ENCODE measurements around the gene TOX3.

The TOX3 gene

DNA sequence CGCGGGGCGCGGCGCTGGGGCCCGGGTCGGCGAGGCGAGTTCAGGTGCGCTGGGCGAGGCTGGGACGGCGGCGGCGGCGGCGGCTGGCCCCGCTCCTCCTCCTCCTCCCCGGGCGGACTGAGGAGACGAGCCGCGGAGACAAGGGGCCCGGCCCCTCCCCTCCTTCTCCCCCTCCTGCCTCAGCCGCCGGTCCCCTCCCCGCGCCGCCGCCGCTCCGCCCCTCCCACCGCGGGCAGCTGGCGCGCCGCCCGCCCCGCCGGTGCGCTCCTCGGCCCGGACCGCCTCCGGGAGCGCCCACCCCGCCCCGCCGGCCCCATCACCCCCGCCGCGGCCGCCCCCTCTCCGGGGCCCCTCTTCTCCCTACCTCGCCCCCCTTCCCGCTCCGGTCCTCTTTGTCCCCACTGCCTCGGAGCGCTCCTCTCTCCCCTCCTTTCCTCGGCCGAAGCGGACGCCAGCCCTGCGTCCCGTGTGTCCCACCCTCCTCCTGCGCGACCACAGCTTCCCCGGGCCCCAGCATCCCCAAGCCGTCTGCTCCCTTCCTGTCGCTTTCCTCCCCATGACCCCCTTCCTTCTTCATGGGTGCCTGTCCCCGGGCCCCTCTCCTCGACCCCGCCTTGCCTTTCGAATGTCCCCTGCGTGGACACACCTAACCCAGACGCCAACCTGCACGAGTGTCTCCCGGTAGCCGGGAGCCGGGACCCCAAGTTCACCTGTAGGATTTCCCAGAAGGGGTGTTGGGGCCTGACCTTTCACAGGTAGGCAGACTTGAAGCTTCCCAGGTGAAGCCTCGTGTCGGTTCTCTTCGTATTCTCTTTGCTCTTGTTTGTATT, at the start of gene TOX3:
Gene TOX3, minus strand, starts transcription at position 140 of the 830 bp plus-strand sequence. CDS start 420 bp downstream, outside the sequence.
- no peak for DNase-seq (ENCODE audit: low read depth)

DNA sequence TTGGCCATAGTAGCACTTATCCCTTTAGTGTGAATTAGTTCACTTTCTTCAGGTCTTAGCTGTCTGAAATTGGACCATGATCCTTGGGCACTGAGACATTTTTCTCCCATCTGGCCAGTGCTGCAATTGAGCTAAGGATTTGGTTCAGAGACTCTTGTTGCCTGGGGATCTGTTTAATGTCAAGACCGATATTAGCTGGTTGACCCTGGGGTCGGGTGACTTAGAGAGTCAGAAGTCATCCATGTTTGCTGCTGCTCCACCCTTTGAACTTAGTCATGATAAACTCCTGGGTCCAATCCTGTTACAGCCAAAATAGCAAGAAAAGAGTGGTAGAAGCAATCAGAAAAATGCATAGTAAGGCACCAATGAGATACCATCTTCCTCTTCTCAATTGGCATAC, 45.8 kb upstream of the TOX3 start:
- no peak for DNase-seq (ENCODE audit: low read depth)

DNA sequence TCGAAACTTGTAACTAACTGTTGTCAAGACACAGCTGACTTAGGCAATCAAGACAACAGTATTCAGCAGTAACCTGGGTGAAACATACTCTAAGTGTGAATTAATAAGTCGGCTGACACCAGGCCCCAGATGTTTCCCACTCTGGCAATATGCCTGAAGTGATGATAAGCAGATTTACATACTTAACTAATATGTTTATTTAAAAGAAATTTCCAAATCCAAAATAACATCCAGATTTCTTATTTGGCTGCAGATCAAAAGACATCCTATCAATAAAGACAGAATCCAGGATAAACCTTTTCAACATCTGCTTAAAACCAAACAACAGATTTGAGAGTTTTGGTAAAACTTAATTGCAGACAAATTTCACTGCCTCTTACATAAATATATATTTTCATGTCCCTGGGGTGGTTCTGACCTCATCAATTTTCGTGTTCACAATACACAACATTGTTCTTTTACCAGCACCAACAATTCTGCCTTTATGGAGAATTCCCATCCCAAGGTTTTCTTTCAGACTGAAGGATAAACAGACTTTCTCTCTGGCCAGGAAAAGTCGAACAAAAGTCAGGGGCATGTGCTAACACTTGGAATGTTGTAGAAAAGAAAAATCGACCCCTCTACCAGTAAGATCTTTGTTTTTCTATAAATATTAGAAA, 45.1 kb upstream of the TOX3 start:
- no peak for DNase-seq (ENCODE audit: low read depth)

DNA sequence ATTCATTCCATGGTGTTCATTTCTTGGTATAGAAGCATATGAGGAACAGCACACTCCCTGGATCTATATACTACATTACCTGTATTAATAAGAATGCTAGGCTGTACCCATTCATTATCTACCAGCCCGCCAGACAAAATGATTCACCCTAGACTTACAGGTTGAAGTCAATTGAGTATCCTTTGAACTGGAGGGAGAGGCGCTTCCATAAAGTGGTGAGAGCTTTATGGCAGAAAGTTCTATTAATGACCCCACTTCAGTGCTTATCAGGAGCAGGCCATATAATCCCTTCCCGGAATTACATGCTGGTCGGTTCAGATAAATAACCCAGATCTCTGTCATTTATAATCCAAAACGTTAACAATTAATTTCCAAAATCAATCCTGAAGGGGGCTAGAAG, 44.5 kb upstream of the TOX3 start:
- no peak for DNase-seq (ENCODE audit: low read depth)

DNA sequence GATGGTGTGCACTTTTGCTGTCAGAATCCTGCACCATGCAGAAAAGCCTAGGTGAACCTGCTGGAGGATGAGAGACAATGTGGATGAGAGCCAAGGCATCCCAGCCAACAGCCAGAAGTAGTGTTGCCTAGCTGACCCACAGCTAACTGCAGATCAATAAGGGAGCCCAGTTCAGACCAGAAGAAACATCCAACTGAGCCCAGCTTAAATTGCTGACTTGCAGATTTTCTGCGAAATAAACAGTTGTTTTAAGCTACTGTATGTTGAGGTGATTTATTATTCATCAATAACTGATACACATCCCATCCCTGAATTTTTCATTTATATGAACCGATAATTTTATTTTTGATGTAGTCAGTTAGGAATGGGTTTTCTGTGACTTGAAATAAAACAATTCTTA, 39.2 kb upstream of the TOX3 start:
- DNase-seq (ENCODE audit: low read depth), result no peak

DNA sequence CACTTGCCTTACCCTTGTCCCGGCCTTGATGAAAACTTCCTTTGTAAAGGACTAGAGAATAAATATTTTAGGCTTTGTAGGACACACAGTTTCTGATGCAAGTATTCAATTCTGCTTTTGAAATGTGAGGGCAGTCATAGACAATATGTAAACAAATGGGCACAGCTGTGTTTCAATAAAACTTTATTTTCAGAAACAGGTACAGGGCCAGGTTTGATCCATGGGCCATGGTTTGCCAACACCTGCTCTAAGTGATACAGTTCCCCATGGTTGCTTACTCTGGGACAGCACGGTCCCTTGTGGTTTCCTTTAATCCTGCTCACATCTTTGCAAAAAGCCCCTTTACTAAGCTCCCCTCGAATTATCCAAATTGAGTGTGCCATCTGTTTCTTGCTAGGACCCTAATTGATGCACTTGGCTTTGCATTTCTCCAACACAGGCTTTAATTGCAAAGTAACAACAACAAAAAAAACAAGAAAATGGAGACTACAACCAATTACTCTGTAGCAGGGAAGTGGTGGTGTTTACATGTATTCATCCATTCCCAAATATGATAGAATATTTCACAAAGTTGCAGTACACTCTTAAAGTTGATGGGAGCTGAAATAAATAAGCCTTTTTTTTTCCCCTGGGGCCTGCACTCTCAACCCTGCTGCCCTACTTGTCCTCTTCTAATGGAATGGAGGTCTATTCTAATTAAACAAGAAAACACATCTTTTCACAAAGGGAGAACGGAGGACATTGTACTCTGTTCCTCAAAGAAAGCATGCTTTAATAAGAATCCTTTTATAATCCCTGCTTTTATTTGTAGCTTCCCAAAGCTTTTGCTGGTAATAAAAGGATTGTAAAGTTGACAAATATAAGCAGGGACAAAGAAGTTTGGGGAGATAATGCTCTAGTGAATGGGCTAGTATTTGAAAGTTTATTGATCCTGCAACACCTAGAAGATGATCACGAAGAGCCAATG, 37.7 kb upstream of the TOX3 start:
- DNase-seq (ENCODE audit: low read depth), result no peak

DNA sequence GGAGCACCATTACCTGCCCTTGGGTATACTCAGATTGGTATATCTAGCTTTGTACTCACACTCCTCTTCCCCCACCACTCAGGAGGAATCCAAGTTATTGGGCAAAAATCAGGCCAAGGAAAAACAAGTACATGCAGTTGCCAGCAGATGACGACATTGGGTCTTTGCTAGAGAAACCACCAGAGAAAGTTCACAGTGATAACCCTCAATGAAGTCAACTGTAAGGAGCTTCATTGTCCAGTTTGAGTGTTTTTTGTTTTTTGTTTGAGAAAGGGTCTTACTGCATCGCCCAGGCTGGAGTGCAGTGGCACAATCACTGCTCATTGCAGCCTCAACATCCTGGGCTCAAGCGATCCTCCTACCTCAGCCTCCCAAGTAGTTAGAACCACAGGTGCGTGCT, 34.6 kb upstream of the TOX3 start:
- DNase-seq (ENCODE audit: low read depth), result no peak

DNA sequence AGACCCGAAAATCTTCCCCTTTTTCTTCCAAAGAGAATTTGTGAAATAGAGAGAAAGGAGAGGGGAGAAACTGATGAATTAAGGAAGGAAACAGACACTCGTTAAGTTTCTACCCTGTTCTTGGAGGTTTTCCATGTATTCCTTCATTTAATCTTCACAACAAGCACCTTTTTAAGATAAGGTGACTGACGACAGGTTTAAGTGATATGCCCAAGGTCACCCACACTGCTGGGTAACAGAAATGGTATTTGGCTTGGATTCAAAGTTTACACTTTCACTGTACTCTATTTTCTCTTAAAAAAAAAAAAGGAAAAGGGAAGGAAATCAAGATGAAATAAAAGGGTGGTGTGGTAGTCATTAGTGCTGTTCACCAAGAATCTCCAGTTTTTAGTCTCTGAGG, 33.5 kb upstream of the TOX3 start:
- DNase-seq (ENCODE audit: low read depth), result no peak

DNA sequence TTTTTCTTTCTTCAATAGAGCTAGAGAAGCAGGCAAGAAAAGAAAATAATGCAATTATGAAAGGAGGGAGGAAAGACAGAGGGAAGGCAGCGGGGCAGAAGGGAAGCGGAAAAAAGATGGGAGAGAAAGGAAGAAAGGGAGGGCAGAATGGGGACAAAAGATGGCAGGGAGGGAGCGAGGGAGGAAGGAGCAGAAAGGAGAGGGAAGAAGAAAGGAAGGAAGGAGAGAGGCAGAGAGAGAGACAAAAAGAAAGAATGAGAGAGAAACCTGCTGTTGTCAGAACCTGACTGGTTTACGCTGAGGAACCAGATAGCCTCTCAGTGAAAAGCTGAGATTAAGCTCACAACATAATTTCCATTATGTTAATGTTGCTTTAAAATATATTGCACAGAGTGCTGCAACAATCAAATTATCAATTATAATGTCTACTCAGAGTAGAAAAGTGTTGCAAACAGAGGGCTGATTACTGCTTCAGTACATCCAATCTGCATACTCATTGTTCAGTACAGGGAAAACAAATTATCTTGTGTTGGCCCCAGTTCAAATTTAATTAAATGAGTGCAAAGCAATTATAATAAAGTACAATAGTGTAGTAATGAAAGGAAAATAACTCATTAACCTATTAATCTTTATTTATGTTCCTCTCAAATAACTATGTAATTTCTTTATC, 32.0 kb upstream of the TOX3 start:
- no peak for DNase-seq (ENCODE audit: low read depth)

DNA sequence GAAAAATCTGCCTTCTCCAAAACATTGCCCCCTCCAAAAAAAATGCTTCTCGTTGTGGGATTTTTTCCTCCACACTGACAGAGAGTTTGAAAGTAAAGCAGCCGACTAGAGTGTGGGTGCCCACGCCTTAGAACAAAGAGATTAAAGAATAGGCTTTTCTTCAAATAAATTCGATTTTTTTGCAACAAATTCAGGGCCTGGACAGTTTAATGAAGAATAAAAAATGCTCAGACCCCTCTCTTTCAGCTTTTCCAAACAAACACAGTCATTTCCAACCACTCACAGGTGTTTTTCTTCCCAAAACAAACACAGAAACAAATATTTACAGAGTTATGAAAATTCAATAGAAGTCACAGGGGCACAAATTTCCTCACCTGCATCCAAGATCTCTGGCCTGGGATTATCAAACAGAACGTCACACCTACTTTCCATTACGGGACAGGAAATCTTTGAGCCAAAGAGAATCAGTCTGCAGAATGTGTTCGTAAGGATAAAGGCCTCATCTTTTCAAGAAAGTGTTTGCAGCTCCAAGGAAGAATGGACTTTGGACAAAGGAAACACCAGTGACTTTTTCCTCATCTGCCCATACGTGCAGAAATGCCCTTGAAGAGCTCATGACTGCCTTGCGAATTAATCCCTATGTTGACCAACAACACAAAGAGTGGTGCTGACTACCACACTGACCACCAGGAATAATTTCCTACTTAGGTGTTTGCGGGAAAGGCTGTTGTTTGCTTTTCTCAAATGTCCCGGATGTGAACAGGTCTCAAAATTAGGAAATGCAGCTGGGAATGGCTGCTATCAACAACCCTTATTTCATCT, 31.3 kb upstream of the TOX3 start:
- no peak for DNase-seq (ENCODE audit: low read depth)

DNA sequence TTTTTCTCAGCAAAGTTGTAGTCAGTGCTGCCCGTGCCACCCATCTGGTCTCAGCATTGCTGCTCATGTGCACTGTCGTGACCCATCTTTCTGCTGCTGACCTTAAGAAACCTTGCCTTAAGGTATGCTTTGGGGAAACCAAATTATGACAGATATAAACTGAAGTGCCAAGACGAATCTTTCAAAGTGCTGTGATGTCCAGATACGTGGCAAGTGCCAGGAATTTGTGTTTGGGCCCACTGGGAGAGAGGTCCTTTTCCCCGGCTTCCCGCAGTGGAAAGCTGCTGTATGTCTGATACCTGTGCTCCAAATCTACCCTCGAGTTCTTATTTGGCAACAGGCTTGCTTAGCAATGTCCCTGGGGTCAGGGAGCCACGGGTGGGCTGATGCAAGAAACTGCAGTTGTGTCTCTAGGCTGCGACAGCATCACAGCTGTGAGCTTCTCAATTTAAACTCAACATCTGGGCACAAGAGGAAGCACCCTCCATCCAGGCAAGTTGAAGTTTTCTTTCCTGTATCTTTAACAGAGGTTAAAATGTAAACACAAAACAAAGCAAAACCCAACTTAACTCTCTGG, 30.3 kb upstream of the TOX3 start:
- DNase-seq (ENCODE audit: low read depth), result no peak

DNA sequence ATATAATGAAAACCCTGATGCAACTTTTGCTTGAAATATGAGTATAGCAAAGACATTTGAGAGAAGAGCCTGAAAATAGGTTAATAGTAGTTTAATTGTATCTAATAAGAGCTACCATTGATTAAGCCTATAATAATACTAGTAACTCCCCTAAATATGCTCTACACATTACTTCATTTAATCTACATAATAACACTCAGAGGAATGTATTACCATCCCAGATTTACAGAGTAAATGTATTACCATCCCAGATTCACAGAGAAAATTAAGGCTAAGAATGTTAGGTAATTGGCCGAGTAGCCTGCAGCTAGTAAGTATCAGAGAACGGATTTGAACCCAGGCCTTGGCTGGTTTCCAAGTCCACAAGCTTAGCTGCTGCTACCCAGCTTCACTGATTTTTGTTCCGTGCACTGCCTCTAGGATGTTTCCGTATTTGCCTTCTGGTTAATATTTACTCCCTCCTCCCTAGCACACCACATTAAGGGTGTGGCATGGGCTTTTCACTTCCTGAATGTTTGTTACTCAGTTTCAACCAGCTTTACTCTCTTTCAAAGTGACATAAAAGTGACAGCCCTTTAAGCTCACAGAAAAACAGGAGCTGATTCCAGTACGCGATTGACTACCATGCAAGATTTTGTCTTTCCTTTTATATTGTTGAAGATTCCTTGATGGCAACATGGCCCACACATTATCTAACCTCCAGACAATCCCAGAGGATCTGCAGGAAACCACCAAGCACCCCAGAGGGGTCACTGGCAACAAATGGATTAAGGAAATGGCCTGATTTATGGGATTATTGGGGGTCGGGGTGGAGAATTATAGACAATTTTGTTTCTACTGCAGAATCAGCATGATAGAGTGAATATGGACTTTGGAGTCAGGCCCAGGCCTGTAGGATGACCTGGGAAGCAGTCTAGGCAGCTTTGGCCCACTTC, 26.7 kb upstream of the TOX3 start:
- no peak for DNase-seq (ENCODE audit: low read depth)

DNA sequence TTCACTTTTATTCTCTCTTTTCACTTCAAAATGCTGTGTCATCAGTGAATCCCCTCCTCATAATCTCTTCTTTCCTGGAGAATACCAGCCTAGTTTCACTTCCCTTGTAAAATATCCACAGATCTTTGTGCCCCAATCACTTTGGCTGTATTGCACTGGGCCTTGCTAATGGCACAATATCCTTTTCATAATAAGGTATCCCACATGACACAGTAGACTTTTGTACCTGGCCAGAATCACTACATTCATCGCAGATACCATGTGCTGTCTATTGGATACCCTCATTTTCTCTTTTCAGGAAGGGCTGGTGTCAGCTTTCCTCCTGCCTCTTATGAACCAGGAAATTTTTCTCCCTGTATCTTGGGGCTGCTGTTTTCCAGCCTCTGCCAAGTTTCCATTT, 25.7 kb upstream of the TOX3 start:
- no peak for DNase-seq (ENCODE audit: low read depth)

DNA sequence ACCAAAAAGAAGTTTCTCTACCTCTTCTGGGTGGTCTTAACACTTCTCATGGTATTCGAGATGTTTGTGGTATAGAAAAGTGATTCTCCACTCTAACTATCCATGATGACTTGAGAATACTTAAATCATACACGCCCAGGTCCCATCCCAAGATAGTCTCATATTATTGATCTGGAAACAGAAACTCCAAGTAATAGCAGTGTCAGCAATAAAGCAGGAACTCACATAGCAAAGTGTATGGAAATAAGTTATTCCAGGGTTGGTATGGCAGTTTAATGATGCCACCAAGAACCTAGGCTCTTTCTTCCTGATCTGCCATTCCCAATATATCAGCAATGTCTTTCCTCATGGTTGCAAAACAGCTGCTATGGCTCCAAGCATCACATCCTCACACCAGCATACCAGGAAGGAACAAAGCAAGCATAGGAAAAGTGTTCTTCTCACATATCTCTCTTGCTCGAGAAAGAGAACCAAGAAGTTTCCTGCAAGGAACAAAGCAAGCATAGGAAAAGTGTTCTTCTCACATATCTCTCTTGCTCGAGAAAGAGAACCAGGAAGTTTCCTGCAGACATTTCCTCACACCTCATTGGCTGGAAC, 23.6 kb upstream of the TOX3 start:
- DNase-seq (ENCODE audit: low read depth), result no peak

DNA sequence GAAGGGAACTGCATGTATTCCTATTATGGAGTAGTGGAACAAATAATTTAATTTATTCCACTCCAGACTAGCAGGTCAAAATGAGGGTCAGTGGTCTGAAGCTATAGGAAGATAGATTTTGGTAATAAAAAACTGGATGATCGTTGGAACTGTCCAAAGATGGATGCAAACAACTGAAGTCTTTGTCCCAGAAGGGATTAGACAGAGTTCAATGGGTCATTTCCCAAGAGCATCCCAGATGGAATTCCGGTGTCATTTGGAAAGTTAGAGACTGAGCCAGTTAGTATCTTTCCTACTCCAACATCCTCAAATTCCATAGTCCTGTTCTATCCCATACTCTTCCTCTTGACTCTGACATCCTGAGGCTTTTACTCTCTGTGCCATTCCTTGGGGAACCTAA, 22.8 kb upstream of the TOX3 start:
- no peak for DNase-seq (ENCODE audit: low read depth)

DNA sequence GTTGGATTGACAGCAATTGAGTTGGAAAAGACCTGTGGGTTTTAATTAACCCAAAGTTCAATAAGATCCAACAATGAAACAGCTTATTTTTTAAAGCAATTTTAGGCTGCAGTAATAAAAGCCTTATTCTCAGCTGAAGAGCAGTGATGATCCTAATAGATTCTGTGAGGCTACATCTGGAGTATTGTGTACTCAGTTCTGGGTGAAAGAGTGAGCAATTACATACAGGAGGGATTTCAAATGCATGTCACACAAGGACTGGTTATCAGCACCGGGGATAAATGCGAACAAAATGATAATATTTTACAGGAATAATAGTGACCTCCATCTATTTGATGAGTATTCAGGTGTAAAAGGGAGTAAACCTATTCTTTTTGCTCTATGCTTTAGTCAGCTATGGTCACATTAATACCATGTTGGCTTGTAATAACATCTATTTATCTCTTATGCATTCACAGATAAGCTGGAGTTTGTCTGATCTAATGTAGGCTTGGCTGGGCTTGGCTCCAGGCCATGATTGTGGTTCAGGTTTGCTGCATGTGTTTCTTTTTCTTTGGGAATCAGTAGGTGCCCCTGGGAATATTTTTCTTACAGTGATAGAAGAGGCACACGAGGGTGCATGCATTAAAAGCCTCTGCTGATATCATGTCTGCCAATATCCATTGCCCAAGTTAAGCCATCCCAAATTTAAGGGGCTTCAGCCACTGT, 22.2 kb upstream of the TOX3 start:
- no peak for DNase-seq (ENCODE audit: low read depth)

DNA sequence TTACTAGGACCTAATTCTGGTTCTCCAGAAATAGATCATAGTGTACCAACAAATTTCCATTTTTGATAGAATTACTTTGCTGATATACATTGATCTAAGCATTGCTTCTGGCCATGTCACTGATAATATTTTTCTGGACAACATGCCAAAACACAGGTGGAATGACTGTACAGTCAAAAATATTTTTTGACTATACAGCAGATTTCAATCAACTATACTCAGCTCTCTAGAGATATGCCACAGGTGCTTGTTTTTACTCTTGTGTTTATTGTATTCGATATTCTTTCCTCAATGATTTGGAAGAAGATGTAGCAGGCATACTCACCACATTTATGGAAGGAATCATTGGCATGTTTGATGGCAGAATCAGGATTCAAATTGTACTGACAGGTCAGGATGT, 21.6 kb upstream of the TOX3 start:
- DNase-seq (ENCODE audit: low read depth), result no peak

DNA sequence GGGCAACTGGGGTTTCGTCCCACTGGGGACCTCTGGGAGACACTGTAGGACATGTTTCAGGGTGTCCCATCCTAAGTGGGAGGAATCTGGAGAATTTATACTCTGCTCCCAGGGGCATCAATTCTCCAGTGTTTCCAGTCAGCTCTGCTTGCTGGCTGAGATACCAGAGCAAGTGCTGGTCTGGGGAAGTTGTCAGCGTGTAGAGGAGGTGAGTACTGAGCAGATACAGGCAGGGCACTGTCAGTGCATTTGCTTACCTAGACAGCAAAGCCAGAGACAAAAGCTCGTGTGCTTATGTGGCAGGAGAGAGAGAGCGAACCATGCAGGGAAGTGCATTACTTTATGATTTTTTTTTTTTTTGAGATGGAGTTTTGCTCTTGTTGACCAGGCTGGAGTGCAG, 20.2 kb upstream of the TOX3 start:
- DNase-seq (ENCODE audit: low read depth), result no peak

Measured in fibroblast of the conjunctiva (primary cell).